SJCRH30 (cell line): ENCODE results near the gene SCP2. TPM values are rescaled to one million over a fixed set of nuclear protein-coding genes. Genes with fewer than 3 reads are reported as not detected.

ENCODE experiments used
- DNase-seq, 2 experiments: peaks; one replicate each; pipeline ENCODE4 v3.0.0-alpha.2; 2015 to 2020
- H3K27ac ChIP-seq: fragments of 250-450 bp; sonication (Bioruptor Pico); 2 replicates; pipeline ENCODE4 v1.5.1; 2020; ENCODE audit warnings: mild to moderate bottlenecking, moderate library complexity
- H3K27me3 ChIP-seq: fragments of 250-450 bp; sonication (Bioruptor Pico); 2 replicates; pipeline ENCODE4 v1.5.1; 2020; ENCODE audit warnings: mild to moderate bottlenecking, moderate library complexity
- H3K36me3 ChIP-seq: fragments of 250-450 bp; sonication (Bioruptor Pico); 2 replicates; pipeline ENCODE4 v1.5.1; 2020; ENCODE audit warnings: mild to moderate bottlenecking, moderate library complexity
- H3K4me1 ChIP-seq: fragments of 250-450 bp; sonication (Bioruptor Pico); 2 replicates; pipeline ENCODE4 v1.5.1; 2020; ENCODE audit warnings: mild to moderate bottlenecking, moderate library complexity
- H3K4me3 ChIP-seq: fragments of 250-450 bp; sonication (Bioruptor Pico); 2 replicates; pipeline ENCODE4 v1.5.1; 2020; ENCODE audit warnings: mild to moderate bottlenecking, moderate library complexity
- H3K9me3 ChIP-seq: fragments of 250-450 bp; sonication (Bioruptor Pico); replicated peaks from 2 replicates; pipeline ENCODE4 v1.5.1; 2020; ENCODE audit warnings: mild to moderate bottlenecking, moderate library complexity
- total RNA-seq: library from RNA; depleted of rRNA; stranded (reverse); fragments of >200 nt; shearing (Covaris generic); gene quantifications from 2 replicates; pipeline ENCODE4 v1.2.3, GENCODE V29; 2014; rRNA removed

The SCP2 gene
- total RNA-seq, 1 experiment from 2014 or later = 118 TPM

DNA sequence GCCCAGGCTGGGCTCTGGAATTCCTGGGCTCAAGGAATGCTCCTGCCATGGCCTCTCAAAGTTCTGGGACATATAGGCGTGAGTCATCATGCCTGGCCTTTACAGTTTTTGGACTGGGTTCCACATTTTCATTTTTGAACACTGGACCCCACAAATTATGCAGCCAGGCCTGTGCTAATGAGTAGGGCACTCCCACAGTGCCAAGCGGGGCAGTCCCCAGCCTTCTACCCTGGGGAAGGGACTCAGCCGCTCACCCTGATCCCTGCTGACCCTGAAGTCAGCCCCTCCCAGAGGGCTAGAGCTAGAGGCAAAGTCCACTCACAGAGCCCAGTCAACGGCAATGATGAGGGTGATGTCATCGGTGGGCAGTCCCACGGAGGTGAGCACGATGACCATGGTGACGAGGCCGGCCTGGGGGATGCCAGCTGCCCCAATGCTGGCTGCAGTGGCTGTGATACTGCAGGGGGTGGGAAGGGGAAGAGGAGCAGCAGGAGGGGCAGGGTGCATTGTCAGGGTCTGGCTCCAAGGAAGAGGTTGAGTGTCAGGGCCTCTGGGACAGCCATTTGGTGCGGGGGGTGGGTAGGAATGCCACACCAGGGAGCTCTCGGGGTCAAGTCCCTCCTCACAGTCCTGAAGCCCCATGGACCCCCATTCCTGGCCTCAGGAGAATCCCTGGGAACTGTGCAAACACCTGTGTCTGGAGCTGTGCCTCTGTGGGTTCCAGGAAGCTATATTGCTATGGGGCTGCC is 162.6 kb downstream of the SCP2 start:
- no peaks in the 10 kb centered on the region for H3K27me3 ChIP-seq
- no peaks in the 10 kb centered on the region for H3K36me3 ChIP-seq
- DNase-seq = peak; percentile 37 to 39
- H3K4me1 ChIP-seq = peaks cover 32% of the 10 kb centered on the region
- H3K9me3 ChIP-seq = no peaks in the 10 kb centered on the region
- peak overlapping the region; percentile 17; the same call in 1 of the 2 replicates for H3K27ac ChIP-seq
- H3K4me3 ChIP-seq = no peak overlapping the region

GRCh38 chr1:53090227-53091147 is 163.4 kb downstream of the SCP2 start:
- Histone ChIP-seq H3K27ac (no peak overlapping the region), H3K27me3 (no peaks in the 10 kb centered on the region), H3K36me3 (no peaks in the 10 kb centered on the region), H3K9me3 (no peaks in the 10 kb centered on the region), H3K4me3 (no peak overlapping the region), H3K4me1 (peaks cover 32% of the 10 kb centered on the region)
- DNase-seq = no peak

- H3K27me3 ChIP-seq = no peaks in the 10 kb centered on the region
- no peaks in the 10 kb centered on the region for H3K36me3 ChIP-seq
- peaks cover 29% of the 10 kb centered on the region for H3K4me1 ChIP-seq
- no peak for DNase-seq
- no peak overlapping the region for H3K27ac ChIP-seq
- H3K4me3 ChIP-seq = no peak overlapping the region
- peaks cover 7% of the 10 kb centered on the region; the same call in 1 of the 2 replicates for H3K9me3 ChIP-seq
These were observed 165.0 kb downstream of the SCP2 start for GRCh38 chr1:53091841-53092645.

- DNase-seq = no peak
- no peak overlapping the region for H3K4me3 ChIP-seq
- no peaks in the 10 kb centered on the region for H3K27me3 ChIP-seq
- no peak overlapping the region for H3K27ac ChIP-seq
- peaks cover 21% of the 10 kb centered on the region for H3K4me1 ChIP-seq
- no peaks in the 10 kb centered on the region for H3K36me3 ChIP-seq
- peaks cover 7% of the 10 kb centered on the region; the same call in 1 of the 2 replicates for H3K9me3 ChIP-seq
These were observed 165.8 kb downstream of the SCP2 start for GRCh38 chr1:53092659-53093450.

- no peaks in the 10 kb centered on the region for H3K36me3 ChIP-seq
These were observed 166.3 kb downstream of the SCP2 start for GRCh38 chr1:53093451-53093754.

GRCh38 chr1:53093778-53094532 is 166.9 kb downstream of the SCP2 start:
- DNase-seq = no peak
- H3K27ac ChIP-seq = no peak overlapping the region
- no peaks in the 10 kb centered on the region for H3K36me3 ChIP-seq
- peaks cover 12% of the 10 kb centered on the region for H3K4me1 ChIP-seq
- H3K27me3 ChIP-seq = no peaks in the 10 kb centered on the region
- H3K4me3 ChIP-seq = no peak overlapping the region
- H3K9me3 ChIP-seq = peaks cover 7% of the 10 kb centered on the region; the same call in 1 of the 2 replicates

More at GRCh38 chr1:53093451-53093754, 166.3 kb downstream of the SCP2 start:
- Histone ChIP-seq H3K4me3 (no peak overlapping the region), H3K27me3 (no peaks in the 10 kb centered on the region), H3K27ac (no peak overlapping the region), H3K9me3 (peaks cover 7% of the 10 kb centered on the region; the same call in 1 of the 2 replicates), H3K4me1 (peaks cover 17% of the 10 kb centered on the region)
- no peak for DNase-seq

GRCh38 chr1:53094533-53094919 is 167.4 kb downstream of the SCP2 start:
- H3K4me1 ChIP-seq = peaks cover 6% of the 10 kb centered on the region
- peaks cover 7% of the 10 kb centered on the region; the same call in 1 of the 2 replicates for H3K9me3 ChIP-seq
- no peaks in the 10 kb centered on the region for H3K36me3 ChIP-seq
- no peak overlapping the region for H3K4me3 ChIP-seq
- no peaks in the 10 kb centered on the region for H3K27me3 ChIP-seq
- no peak for DNase-seq
- H3K27ac ChIP-seq = no peak overlapping the region

Other genes with a start within 250 kb of the SCP2 start
- gene COA7, start 228.9 kb upstream of the SCP2 start, total RNA-seq = 22.7 and 23.1 TPM in 2 replicates
- 36.6 and 39.5 TPM in 2 replicates for gene ZYG11B, start 200.8 kb upstream of the SCP2 start, total RNA-seq
- gene ZYG11A, start 84.5 kb upstream of the SCP2 start, total RNA-seq = 0.03 and 0.22 TPM in 2 replicates
- gene ECHDC2, start 5.5 kb upstream of the SCP2 start, total RNA-seq = 0.35 and 1.2 TPM in 2 replicates
- 0.41 and 0.42 TPM in 2 replicates for gene PODN, start 134.9 kb downstream of the SCP2 start, total RNA-seq
- 0.04 TPM in 1 of 2 replicates, not detected in the other for gene SLC1A7, start 215.4 kb downstream of the SCP2 start, total RNA-seq